H1 (cell line): ENCODE results near the gene TASP1. TPM values are rescaled to one million over a fixed set of nuclear protein-coding genes. Genes with fewer than 3 reads are reported as not detected.

Experiments used
- CTCF ChIA-PET: fragments of 300-600 bp; sonication (Branson Sonifier 250); formaldehyde crosslinking; loops from one replicate; lab custom pipeline; 2021; ENCODE audit not compliant: partially characterized antibody; lab: Charles Lee
- POLR2A ChIA-PET: fragments of 300-600 bp; sonication (Branson Sonifier 250); formaldehyde crosslinking; loops from one replicate; lab custom pipeline; 2021; ENCODE audit warnings: inconsistent platforms; ENCODE audit not compliant: partially characterized antibody; lab: Charles Lee
- DNase-seq, 2 experiments: peaks; one replicate each; pipeline versions ENCODE4 v3.0.0 to v3.0.0-alpha.2; 2010 to 2022; ENCODE audit warnings: low spot score in 2 of 2, low read depth in 1 of 2, mixed read lengths in 1 of 2
- FAIRE-seq: peaks from 2 replicates; lab custom pipeline; 2011; peaks lifted over from hg19 to GRCh38; lab: Jason Lieb, UNC
- H2AFZ ChIP-seq: 2 replicates; pipeline ENCODE4 v1.8.1; 2012; ENCODE audit warnings: low read length, inconsistent platforms
- H2AK5ac ChIP-seq: 2 replicates; pipeline ENCODE4 v1.6.1; 2013; ENCODE audit warnings: low read depth, low read length
- H2BK120ac ChIP-seq: replicated peaks from 2 replicates; pipeline ENCODE3; 2013; ENCODE audit warnings: low read depth, low read length, inconsistent platforms
- H2BK12ac ChIP-seq: 2 replicates; pipeline ENCODE4 v1.6.1; 2013; ENCODE audit warnings: low read depth, low read length
- H2BK15ac ChIP-seq: 2 replicates; pipeline ENCODE4 v1.6.1; 2013; ENCODE audit warnings: low read length
- H2BK20ac ChIP-seq: 2 replicates; pipeline ENCODE4 v1.6.1; 2013; ENCODE audit warnings: low read length
- H2BK5ac ChIP-seq: 2 replicates; pipeline ENCODE4 v1.6.1; 2013; ENCODE audit warnings: low read depth, low read length
- H3K14ac ChIP-seq: 2 replicates; pipeline ENCODE4 v1.6.1; 2013; ENCODE audit warnings: inconsistent platforms; ENCODE audit not compliant: insufficient read length
- H3K18ac ChIP-seq: 2 replicates; pipeline ENCODE4 v1.6.1; 2013; ENCODE audit warnings: low read length; ENCODE audit errors: extremely low read depth
- H3K23ac ChIP-seq: 2 replicates; pipeline ENCODE4 v1.6.1; 2013; ENCODE audit warnings: inconsistent platforms; ENCODE audit not compliant: insufficient read length
- H3K23me2 ChIP-seq: 2 replicates; pipeline ENCODE4 v1.6.1; 2013; ENCODE audit warnings: low read depth, low read length
- H3K27ac ChIP-seq: 2 replicates; pipeline ENCODE4 v1.6.1; 2011; ENCODE audit warnings: low read depth, low read length, inconsistent platforms
- H3K27me3 ChIP-seq, 4 experiments: replicated peaks in 1 of 4; 1 replicate in 1 of 4; 2 replicates in 3 of 4; pipeline versions ENCODE4 v1.6.1 to v1.8.1; 2011 to 2013; ENCODE audit warnings: low read length in 3 of 4, mild to moderate bottlenecking in 3 of 4, inconsistent platforms in 2 of 4, mixed read lengths in 2 of 4, moderate library complexity in 1 of 4; ENCODE audit not compliant: control insufficient read depth in 3 of 4, insufficient read depth in 3 of 4; ENCODE audit errors: extremely low read depth in 1 of 4
- H3K36me3 ChIP-seq, 4 experiments: 2 replicates each; pipeline versions ENCODE4 v1.6.1 to v1.8.1; 2011 to 2013; ENCODE audit warnings: mild to moderate bottlenecking in 4 of 4, low read length in 3 of 4, moderate library complexity in 2 of 4, control low read depth in 1 of 4, inconsistent platforms in 1 of 4; ENCODE audit not compliant: insufficient read depth in 4 of 4, control insufficient read depth in 2 of 4
- H3K4ac ChIP-seq: replicated peaks from 2 replicates; pipeline ENCODE3; 2013; ENCODE audit warnings: low read length, low read depth, mixed read lengths, inconsistent platforms; ENCODE audit not compliant: insufficient read length
- H3K4me1 ChIP-seq, 4 experiments: replicated peaks in 1 of 4; 1 replicate in 1 of 4; 2 replicates in 3 of 4; pipeline versions ENCODE4 v1.6.1 to v1.8.1; 2011 to 2013; ENCODE audit warnings: low read length in 3 of 4, inconsistent platforms in 2 of 4, mixed read lengths in 1 of 4; ENCODE audit not compliant: insufficient read depth in 4 of 4, control insufficient read depth in 3 of 4
- H3K4me2 ChIP-seq, 2 experiments: 2 replicates each; pipeline versions ENCODE4 v1.6.1 to v1.8.1; 2011 to 2013; ENCODE audit warnings: low read depth in 2 of 2, low read length in 2 of 2, control low read depth in 1 of 2, inconsistent platforms in 1 of 2, mild to moderate bottlenecking in 1 of 2; ENCODE audit not compliant: insufficient read depth in 1 of 2
- H3K4me3 ChIP-seq, 4 experiments: fragments of 200-600, 300-600 bp in 1 of 4; sonication (generic), shearing (Covaris generic), sonication (Bioruptor Twin) in 1 of 4; 2 replicates each; pipeline versions ENCODE4 v1.5.1 to v1.8.1; 2011 to 2016; ENCODE audit warnings: low read length in 4 of 4, low read depth in 3 of 4, control low read depth in 2 of 4, inconsistent platforms in 2 of 4, mild to moderate bottlenecking in 2 of 4, mixed read lengths in 1 of 4, moderate library complexity in 1 of 4; ENCODE audit not compliant: insufficient read depth in 2 of 4; ENCODE audit errors: extremely low read depth in 1 of 4
- H3K56ac ChIP-seq: replicated peaks from 2 replicates; pipeline ENCODE3; 2013; ENCODE audit warnings: low read depth, mild to moderate bottlenecking, mixed read lengths, low read length, inconsistent platforms; ENCODE audit not compliant: insufficient read length
- H3K79me1 ChIP-seq: 2 replicates; pipeline ENCODE4 v1.6.1; 2013; ENCODE audit warnings: low read depth, low read length, control low read depth
- H3K79me2 ChIP-seq, 2 experiments: 2 replicates each; pipeline versions ENCODE4 v1.6.1 to v1.8.1; 2012 to 2013; ENCODE audit warnings: low read length in 2 of 2, mild to moderate bottlenecking in 2 of 2, inconsistent platforms in 1 of 2; ENCODE audit not compliant: insufficient read depth in 2 of 2, control insufficient read depth in 1 of 2
- H3K9ac ChIP-seq, 4 experiments: replicated peaks in 1 of 4; 1 replicate in 1 of 4; 2 replicates in 3 of 4; pipeline versions ENCODE4 v1.6.1 to v1.8.1; 2011 to 2013; ENCODE audit warnings: low read depth in 3 of 4, low read length in 3 of 4, control low read depth in 2 of 4, mild to moderate bottlenecking in 2 of 4, moderate library complexity in 2 of 4, inconsistent platforms in 1 of 4; ENCODE audit errors: extremely low read depth in 1 of 4
- H3K9me3 ChIP-seq, 2 experiments: 2 replicates each; pipeline versions ENCODE4 v1.6.1 to v1.8.1; 2012 to 2013; ENCODE audit warnings: mild to moderate bottlenecking in 2 of 2, moderate library complexity in 2 of 2, control low read depth in 1 of 2, inconsistent platforms in 1 of 2, low read depth in 1 of 2, low read length in 1 of 2, mixed read lengths in 1 of 2; ENCODE audit not compliant: insufficient read depth in 2 of 2
- H4K20me1 ChIP-seq, 2 experiments: replicated peaks in 1 of 2; 2 replicates each; pipeline versions ENCODE3 to v1.8.1; 2011 to 2013; ENCODE audit warnings: inconsistent platforms in 2 of 2, low read length in 2 of 2, mild to moderate bottlenecking in 1 of 2; ENCODE audit not compliant: insufficient read depth in 2 of 2, control insufficient read depth in 1 of 2
- H4K5ac ChIP-seq: 2 replicates; pipeline ENCODE4 v1.6.1; 2013; ENCODE audit warnings: low read length, low read depth, mixed read lengths, inconsistent platforms; ENCODE audit not compliant: insufficient read length
- H4K8ac ChIP-seq: 2 replicates; pipeline ENCODE4 v1.8.0; 2013; ENCODE audit warnings: mild to moderate bottlenecking, moderate library complexity, low read length, inconsistent platforms; ENCODE audit not compliant: insufficient read depth; ENCODE audit errors: extremely low read depth
- H4K91ac ChIP-seq: replicated peaks from 2 replicates; pipeline ENCODE3; 2013; ENCODE audit warnings: low read length, mixed read lengths, inconsistent platforms; ENCODE audit not compliant: insufficient read length
- EP300 ChIP-seq, 2 experiments: IDR thresholded peaks; 1 replicate in 1 of 2; 2 replicates in 1 of 2; pipeline ENCODE4 v1.6.1; 2011 to 2012; ENCODE audit warnings: low read depth in 2 of 2, low read length in 2 of 2, mild to moderate bottlenecking in 2 of 2, borderline replicate concordance in 1 of 2, inconsistent platforms in 1 of 2, moderate library complexity in 1 of 2
- FOSL1 ChIP-seq: IDR thresholded peaks from 2 replicates; pipeline ENCODE4 v1.6.1; 2011; ENCODE audit warnings: mild to moderate bottlenecking, low read depth, low read length, moderate library complexity; ENCODE audit not compliant: insufficient read depth
- GTF2F1 ChIP-seq: IDR thresholded peaks from 2 replicates; pipeline ENCODE4 v1.6.1; 2012; ENCODE audit warnings: low read depth, low read length, improper control_type of control experiment, borderline replicate concordance
- TEAD4 ChIP-seq: IDR thresholded peaks from 2 replicates; pipeline ENCODE4 v1.6.1; 2012; ENCODE audit warnings: low read depth, low read length, inconsistent platforms, mixed read lengths
- WGBS, 2 experiments: shearing (Covaris generic) in 1 of 2; methylation state at CpG; one replicate each; pipeline versions ENCODE4 v1.1.6 to v1.1.7; 2013 to 2015; ENCODE audit warnings: low lambda C conversion rate in 2 of 2, mixed read lengths in 2 of 2, inconsistent platforms in 1 of 2, low coverage in 1 of 2, missing lambda C conversion rate in 1 of 2; ENCODE audit not compliant: insufficient replicate concordance in 2 of 2, insufficient coverage in 1 of 2, insufficient read length in 1 of 2; ENCODE audit errors: extremely low coverage in 1 of 2, missing lambda C conversion rate in 1 of 2; 5-methylcytosine and 5-hydroxymethylcytosine counted together
- polyA plus RNA-seq, 7 experiments: library from polyadenylated mRNA; depleted of rRNA in 3 of 7; stranded (reverse) in 5 of 7; unstranded in 2 of 7; fragments of >200 nt in 5 of 7; fragments of 200-250 nt in 2 of 7; gene quantifications; 1 replicate in 5 of 7; 2 replicates in 1 of 7; 4 replicates in 1 of 7; pipeline versions ENCODE4 v1.2.1 to v1.2.3, GENCODE V29; 2011 to 2013; ENCODE audit warnings: missing spikeins in 2 of 7, mixed read lengths in 2 of 7
- total RNA-seq: library from RNA; stranded (reverse); fragmentation: NEBNext Ultra II Directional; extraction: Animal tissue kit (Norgen Biotek cat#: 25700); gene quantifications from 2 replicates; pipeline ENCODE4 v1.2.1, GENCODE V29; 2021

The TASP1 gene
- total and polyA plus RNA-seq, 2 of the 8 experiments (the other 6 are each of a cell fraction or from before 2014, with no cell fraction given) = 4.5 to 10.9 TPM

DNA sequence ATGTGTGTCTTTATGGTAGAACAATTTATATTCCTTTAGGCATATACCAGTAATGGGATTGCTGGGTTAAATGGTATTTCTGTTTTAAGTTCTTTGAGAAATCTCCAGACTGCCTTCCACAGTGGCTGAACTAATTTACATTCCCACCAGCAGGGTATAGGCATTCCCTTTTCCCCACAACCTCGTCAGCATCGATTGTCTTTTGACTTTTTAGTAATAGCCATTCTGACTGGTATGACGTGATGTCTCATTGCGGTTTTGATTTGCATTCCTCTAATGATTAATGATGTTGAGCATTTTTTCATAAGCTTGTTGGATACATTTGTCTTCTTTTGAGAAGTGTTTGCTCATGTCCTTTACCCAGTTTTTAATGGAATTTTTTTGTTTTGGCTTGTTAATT is 5.3 kb upstream of the TASP1 start:
- peaks cover 0 to 3% (median under 1%) of the 10 kb centered on the region in 4 experiments; a peak in 2 of 7 replicates for H3K4me1 ChIP-seq
- no peak overlapping the region for H3K14ac ChIP-seq
- 91% methylated on average over 4 of the region's 4 CpGs; no CpG with 5 or more reads in 1 of the 2 experiments for WGBS, 2 experiments
- no peak overlapping the region for H2BK120ac ChIP-seq
- H3K27ac ChIP-seq = no peak overlapping the region
- H3K4me3 ChIP-seq = no peak overlapping the region
- H3K9me3 ChIP-seq = no peaks in the 10 kb centered on the region
- H3K79me2 ChIP-seq = no peaks in the 10 kb centered on the region
- H4K91ac ChIP-seq = no peak overlapping the region
- no peak overlapping the region for H2BK20ac ChIP-seq
- H2BK5ac ChIP-seq = no peak overlapping the region
- H2AFZ ChIP-seq = no peak overlapping the region
- DNase-seq (no peak), FAIRE-seq (no peak)
- H3K36me3 ChIP-seq = no peaks in the 10 kb centered on the region
- peaks cover 3% of the 10 kb centered on the region for H3K23me2 ChIP-seq
- H4K8ac ChIP-seq = no peak overlapping the region
- H2BK12ac ChIP-seq = no peak overlapping the region; the same call in 1 of the 2 replicates
- POLR2A ChIA-PET = no interaction called here
- H3K27me3 ChIP-seq = no peaks in the 10 kb centered on the region
- H2BK15ac ChIP-seq = no peak overlapping the region
- H3K56ac ChIP-seq = no peak overlapping the region
- no peak overlapping the region for H3K4ac ChIP-seq
- no peak overlapping the region for H2AK5ac ChIP-seq
- H4K20me1 ChIP-seq = no peaks in the 10 kb centered on the region
- no peak overlapping the region for H3K4me2 ChIP-seq
- H3K9ac ChIP-seq = no peak overlapping the region
- CTCF ChIA-PET = interaction anchor here (0.6 to 1.8 kb wide), 5 partner anchors 8 to 22 kb away, joined by 3 read pairs; no protein-coding TSS in a partner anchor
- H3K79me1 ChIP-seq = no peaks in the 10 kb centered on the region
- H3K18ac ChIP-seq = no peak overlapping the region
- TF ChIP-seq TEAD4 = 0 out of 2 replicates have a peak, but pooled peaks have one; percentile 32
- no peak for TF ChIP-seq EP300 (IDR thresholded peaks at IDR 0.05; ENCODE audit: borderline replicate concordance in 1 of 2, low read depth in 2 of 2, low read length in 2 of 2)
- no peak for TF ChIP-seq FOSL1
- TF ChIP-seq GTF2F1 = no peak
- TF ChIP-seq, all 59 proteins: peak for 1
- H4K5ac ChIP-seq = no peak overlapping the region
- no peak overlapping the region for H3K23ac ChIP-seq
